GM20000 (cell line): ENCODE measurements around the gene ATP5PF.

Source experiments
- DNase-seq: peaks from one replicate; pipeline ENCODE4 v3.0.0; 2012; ENCODE audit warnings: low spot score
- CTCF ChIP-seq: IDR thresholded peaks from 2 replicates; pipeline ENCODE4 v1.5.1; 2012; ENCODE audit warnings: mild to moderate bottlenecking, control low read depth; ENCODE audit errors: extremely low read depth, missing control alignments

The ATP5PF gene

GRCh38 chr21:25691976-25692375 is 42.7 kb downstream of the ATP5PF start:
- TF ChIP-seq CTCF, result no peak
- DNase-seq, result no peak

GRCh38 chr21:25689226-25689625 is 45.5 kb downstream of the ATP5PF start:
- no peak for TF ChIP-seq CTCF
- no peak for DNase-seq

- TF ChIP-seq CTCF, result no peak
- DNase-seq, result no peak
These were observed 46.2 kb downstream of the ATP5PF start for GRCh38 chr21:25688275-25689155.

- TF ChIP-seq CTCF, result no peak
- DNase-seq, result no peak
These were observed 46.9 kb downstream of the ATP5PF start for GRCh38 chr21:25687787-25688186.

GRCh38 chr21:25682382-25682781 is 52.3 kb downstream of the ATP5PF start:
- TF ChIP-seq CTCF, result no peak
- no peak for DNase-seq

GRCh38 chr21:25676451-25676850 is 58.3 kb downstream of the ATP5PF start:
- no peak for DNase-seq
- no peak for TF ChIP-seq CTCF
